Ishikawa (cell line): ENCODE results near the gene PODNL1.

Experiments
- CEBPB ChIP-seq: IDR thresholded peaks from 2 replicates; pipeline ENCODE4 v1.6.1; 2012
- CREB1 ChIP-seq: IDR thresholded peaks from 2 replicates; pipeline ENCODE4 v1.6.1; 2012; ENCODE audit warnings: low read depth
- EGR1 ChIP-seq: IDR thresholded peaks from 2 replicates; pipeline ENCODE4 v1.6.1; 2012
- EP300 ChIP-seq: IDR thresholded peaks from 2 replicates; pipeline ENCODE4 v1.6.1; 2012; ENCODE audit warnings: borderline replicate concordance
- FOXM1 ChIP-seq: IDR thresholded peaks from 2 replicates; pipeline ENCODE4 v1.6.1; 2012; ENCODE audit warnings: low read depth, borderline replicate concordance
- MAX ChIP-seq: IDR thresholded peaks from 2 replicates; pipeline ENCODE4 v1.6.1; 2012
- NFIC ChIP-seq: IDR thresholded peaks from 2 replicates; pipeline ENCODE4 v1.6.1; 2012
- RAD21 ChIP-seq: IDR thresholded peaks from 2 replicates; pipeline ENCODE4 v1.6.1; 2012; ENCODE audit warnings: low read depth
- REST ChIP-seq: IDR thresholded peaks from 2 replicates; pipeline ENCODE4 v1.6.1; 2012; ENCODE audit warnings: low read depth, mild to moderate bottlenecking
- TAF1 ChIP-seq: IDR thresholded peaks from 2 replicates; pipeline ENCODE4 v1.6.1; 2012; ENCODE audit warnings: low read depth, mild to moderate bottlenecking
- TCF12 ChIP-seq: IDR thresholded peaks from 2 replicates; pipeline ENCODE4 v1.6.1; 2012; ENCODE audit warnings: low read depth
- TEAD4 ChIP-seq: IDR thresholded peaks from 2 replicates; pipeline ENCODE4 v1.6.1; 2012
- USF1 ChIP-seq: IDR thresholded peaks from 2 replicates; pipeline ENCODE4 v1.6.1; 2012
- YY1 ChIP-seq: IDR thresholded peaks from 2 replicates; pipeline ENCODE4 v1.6.1; 2012; ENCODE audit warnings: low read depth

- no peak for TF ChIP-seq FOXM1
- no peak for TF ChIP-seq REST
- TF ChIP-seq EP300: no peak
- TF ChIP-seq MAX: no peak
- TF ChIP-seq CEBPB: no peak
- TF ChIP-seq CREB1: no peak
- TF ChIP-seq YY1: no peak
- TF ChIP-seq USF1: no peak
- TF ChIP-seq RAD21: no peak
- TF ChIP-seq TAF1: no peak
- no peak for TF ChIP-seq TEAD4
- TF ChIP-seq EGR1: no peak
- no peak for TF ChIP-seq TCF12
- no peak for TF ChIP-seq NFIC
Measured at GRCh38 chr19:13965926-13966683, 27.9 kb upstream of the PODNL1 start.
